ENCODE results near the gene IL22RA1.

The IL22RA1 gene

GRCh38 chr1:24096739-24097103 lies 46.2 kb downstream of the IL22RA1 start:
- H2AFZ ChIP-seq, result no peak overlapping the region
- H3K4me3 ChIP-seq (ENCODE audit: low read depth, low read length), result no peak overlapping the region
- H3K36me3 ChIP-seq (ENCODE audit: control insufficient read depth, insufficient read depth, low read length), result no peaks in the 10 kb centered on the region
- H3K27ac ChIP-seq, result no peak overlapping the region
- H3K27me3 ChIP-seq (ENCODE audit: control insufficient read depth, insufficient read depth, low read length), result no peaks in the 10 kb centered on the region
- no peak for TF ChIP-seq CTCF (IDR thresholded peaks at IDR 0.05)
- H3K4me2 ChIP-seq (ENCODE audit: low read length), result no peak overlapping the region
- H3K9ac ChIP-seq, result no peak overlapping the region
- H3K79me2 ChIP-seq, result no peaks in the 10 kb centered on the region
- H3K9me3 ChIP-seq (ENCODE audit: control insufficient read depth, low read length), result no peaks in the 10 kb centered on the region
- no peaks in the 10 kb centered on the region for H3K4me1 ChIP-seq

- Histone ChIP-seq H3K4me3 (ENCODE audit: low read depth, low read length) (no peak overlapping the region), H3K9me3 (ENCODE audit: control insufficient read depth, low read length) (no peaks in the 10 kb centered on the region), H3K27ac (no peak overlapping the region), H3K9ac (no peak overlapping the region), H2AFZ (no peak overlapping the region), H3K36me3 (ENCODE audit: control insufficient read depth, insufficient read depth, low read length) (no peaks in the 10 kb centered on the region), H3K79me2 (no peaks in the 10 kb centered on the region), H3K4me1 (no peaks in the 10 kb centered on the region), H3K27me3 (ENCODE audit: control insufficient read depth, insufficient read depth, low read length) (no peaks in the 10 kb centered on the region), H3K4me2 (ENCODE audit: low read length) (no peak overlapping the region)
- TF ChIP-seq CTCF (IDR thresholded peaks at IDR 0.05), result no peak
These were observed 46.8 kb downstream of the IL22RA1 start for GRCh38 chr1:24096009-24096738.

GRCh38 chr1:24095140-24095859 lies 47.6 kb downstream of the IL22RA1 start:
- H2AFZ ChIP-seq, result no peak overlapping the region
- no peaks in the 10 kb centered on the region for H3K27me3 ChIP-seq (ENCODE audit: control insufficient read depth, insufficient read depth, low read length)
- no peaks in the 10 kb centered on the region for H3K79me2 ChIP-seq
- no peak overlapping the region for H3K4me3 ChIP-seq (ENCODE audit: low read depth, low read length)
- no peak overlapping the region for H3K4me2 ChIP-seq (ENCODE audit: low read length)
- H3K36me3 ChIP-seq (ENCODE audit: control insufficient read depth, insufficient read depth, low read length), result no peaks in the 10 kb centered on the region
- H3K4me1 ChIP-seq, result no peaks in the 10 kb centered on the region
- TF ChIP-seq CTCF (IDR thresholded peaks at IDR 0.05), result no peak
- H3K9ac ChIP-seq, result no peak overlapping the region
- H3K27ac ChIP-seq, result no peak overlapping the region
- no peaks in the 10 kb centered on the region for H3K9me3 ChIP-seq (ENCODE audit: control insufficient read depth, low read length)

GRCh38 chr1:24094554-24094953 lies 48.4 kb downstream of the IL22RA1 start:
- no peak overlapping the region for H2AFZ ChIP-seq
- no peak overlapping the region for H3K4me3 ChIP-seq (ENCODE audit: low read depth, low read length)
- no peak for TF ChIP-seq CTCF (IDR thresholded peaks at IDR 0.05)
- H3K4me2 ChIP-seq (ENCODE audit: low read length), result no peak overlapping the region
- no peaks in the 10 kb centered on the region for H3K36me3 ChIP-seq (ENCODE audit: control insufficient read depth, insufficient read depth, low read length)
- no peaks in the 10 kb centered on the region for H3K4me1 ChIP-seq
- no peaks in the 10 kb centered on the region for H3K9me3 ChIP-seq (ENCODE audit: control insufficient read depth, low read length)
- H3K27ac ChIP-seq, result no peak overlapping the region
- H3K27me3 ChIP-seq (ENCODE audit: control insufficient read depth, insufficient read depth, low read length), result no peaks in the 10 kb centered on the region
- no peak overlapping the region for H3K9ac ChIP-seq
- no peaks in the 10 kb centered on the region for H3K79me2 ChIP-seq
